ENCODE results near the gene CHKA. TPM values are rescaled to one million over a fixed set of nuclear protein-coding genes. Genes with fewer than 3 reads are reported as not detected.
A peak's percentile ranks its signal among the peaks of the same experiment; 100 is the strongest.

CHKA gene
- polyA plus RNA-seq, 3 donors = 30.4 to 33.2 (median 32.8) TPM

GRCh38 chr11:68007498-68008380, 113.4 kb downstream of the CHKA start:
- DNase-seq (ENCODE audit: low read depth in 3 of 3, low spot score in 2 of 3) = no peak

- DNase-seq (ENCODE audit: low read depth in 3 of 3, low spot score in 2 of 3) = no peak
Observed at GRCh38 chr11:68006606-68007166, 114.5 kb downstream of the CHKA start.

GRCh38 chr11:68004551-68005335, 116.4 kb downstream of the CHKA start:
- DNase-seq (ENCODE audit: low read depth in 3 of 3, low spot score in 2 of 3) = no peak

- peak in 1 of 3 donors; percentile 63 for DNase-seq (ENCODE audit: low read depth in 3 of 3, low spot score in 2 of 3)
Observed at GRCh38 chr11:68003846-68004550, 117.2 kb downstream of the CHKA start, which contains the start of gene UNC93B1. UNC93B1 (minus strand) TSS chr11:68004097; CDS start chr11:68004043, 54 bp downstream.

- no peak for DNase-seq (ENCODE audit: low read depth in 3 of 3, low spot score in 2 of 3)
Observed at GRCh38 chr11:68002938-68003845, 118.0 kb downstream of the CHKA start.

Other genes starting within 250 kb of the CHKA start
- gene UNC93B1, start 117.3 kb downstream of the CHKA start, polyA plus RNA-seq (ENCODE audit: insufficient read length in 3 of 3) = 1 to 10 TPM; 8.4 to 9.4 (median 9.3) TPM
- 1 to 10 TPM; 1.3 to 2.2 (median 1.3) TPM for gene ALDH3B1, start 111.1 kb downstream of the CHKA start, polyA plus RNA-seq (ENCODE audit: insufficient read length in 3 of 3)
- 10 to 100 TPM; 62.2 to 75.6 (median 65.2) TPM for gene NDUFS8, start 90.7 kb downstream of the CHKA start, polyA plus RNA-seq (ENCODE audit: insufficient read length in 3 of 3)
- 10 to 100 TPM; 15.3 to 17.9 (median 17.0) TPM for gene TCIRG1, start 82.4 kb downstream of the CHKA start, polyA plus RNA-seq (ENCODE audit: insufficient read length in 3 of 3)
- gene KMT5B, start 91.9 kb upstream of the CHKA start, polyA plus RNA-seq (ENCODE audit: insufficient read length in 3 of 3) = 10 to 100 TPM; 74.3 to 89.7 (median 78.5) TPM
- gene C11orf24, start 150.6 kb upstream of the CHKA start, polyA plus RNA-seq (ENCODE audit: insufficient read length in 3 of 3) = 10 to 100 TPM; 20.3 to 22.0 (median 20.4) TPM
- 10 to 100 TPM; 32.2 to 40.2 (median 33.6) TPM for gene LRP5, start 191.2 kb upstream of the CHKA start, polyA plus RNA-seq (ENCODE audit: insufficient read length in 3 of 3)